ENCODE results near the gene TMEM263. TPM values are rescaled to one million over a fixed set of nuclear protein-coding genes. Genes with fewer than 3 reads are reported as not detected.
A peak's percentile ranks its signal among the peaks of the same experiment; 100 is the strongest.

TMEM263 gene
- 28.0 TPM for polyA plus RNA-seq (2012; ENCODE audit: insufficient read length, low read depth)

DNA sequence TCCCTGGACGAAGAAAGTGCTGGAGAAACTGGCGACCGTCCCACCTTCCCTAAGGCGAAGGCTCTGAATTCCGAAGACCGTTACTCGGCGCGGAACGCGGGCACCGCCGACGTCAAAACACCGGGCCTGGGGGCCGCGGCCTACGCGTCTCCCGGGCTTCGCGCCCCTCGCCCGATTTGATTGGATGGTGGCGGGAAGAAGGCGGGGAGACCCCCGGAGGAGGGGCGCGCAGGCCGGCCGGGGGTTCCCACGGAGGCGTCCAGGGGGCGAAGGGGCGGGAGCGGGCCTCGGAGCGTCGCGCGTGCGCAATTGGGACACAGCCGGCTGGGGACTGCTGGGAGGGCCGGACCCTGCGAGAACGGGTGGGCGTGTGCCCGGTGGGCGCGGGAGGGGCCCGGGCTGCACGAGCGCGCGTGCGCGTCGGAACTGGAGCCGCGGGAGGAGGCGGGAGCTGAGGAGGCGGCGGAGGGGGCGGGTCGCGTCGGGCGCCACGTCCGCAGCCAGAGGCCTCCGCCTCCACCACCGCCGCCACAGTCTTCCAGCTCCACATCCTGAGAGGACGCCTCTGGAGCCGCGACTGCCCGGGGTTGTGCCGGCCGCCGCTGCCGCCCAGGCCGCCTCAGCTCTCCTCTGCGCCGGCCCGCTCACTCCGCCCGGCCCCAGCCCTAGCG, at the start of gene TMEM263:
Gene TMEM263 (plus strand): TSS at position 531 of the 671 bp plus-strand sequence. CDS start 11,210 bp downstream, outside the sequence.
- TF ChIP-seq TAF1 (IDR thresholded peaks at IDR 0.05; ENCODE audit: borderline replicate concordance, insufficient read depth, low read length) (peak; percentile 88), FOXP2 (optimal IDR thresholded peaks at IDR 0.05; ENCODE audit: borderline replicate concordance, extremely low read depth, extremely low read length, insufficient read depth) (no peak), POLR2AphosphoS5 (IDR thresholded peaks at IDR 0.05; ENCODE audit: low read depth, low read length) (peak; percentile 94), SIN3A (IDR thresholded peaks at IDR 0.05; ENCODE audit: borderline replicate concordance, insufficient read depth, low read length) (0 out of 2 replicates have a peak, but pooled peaks have one; percentile 28)
- TF ChIP-seq, protein P1, sequence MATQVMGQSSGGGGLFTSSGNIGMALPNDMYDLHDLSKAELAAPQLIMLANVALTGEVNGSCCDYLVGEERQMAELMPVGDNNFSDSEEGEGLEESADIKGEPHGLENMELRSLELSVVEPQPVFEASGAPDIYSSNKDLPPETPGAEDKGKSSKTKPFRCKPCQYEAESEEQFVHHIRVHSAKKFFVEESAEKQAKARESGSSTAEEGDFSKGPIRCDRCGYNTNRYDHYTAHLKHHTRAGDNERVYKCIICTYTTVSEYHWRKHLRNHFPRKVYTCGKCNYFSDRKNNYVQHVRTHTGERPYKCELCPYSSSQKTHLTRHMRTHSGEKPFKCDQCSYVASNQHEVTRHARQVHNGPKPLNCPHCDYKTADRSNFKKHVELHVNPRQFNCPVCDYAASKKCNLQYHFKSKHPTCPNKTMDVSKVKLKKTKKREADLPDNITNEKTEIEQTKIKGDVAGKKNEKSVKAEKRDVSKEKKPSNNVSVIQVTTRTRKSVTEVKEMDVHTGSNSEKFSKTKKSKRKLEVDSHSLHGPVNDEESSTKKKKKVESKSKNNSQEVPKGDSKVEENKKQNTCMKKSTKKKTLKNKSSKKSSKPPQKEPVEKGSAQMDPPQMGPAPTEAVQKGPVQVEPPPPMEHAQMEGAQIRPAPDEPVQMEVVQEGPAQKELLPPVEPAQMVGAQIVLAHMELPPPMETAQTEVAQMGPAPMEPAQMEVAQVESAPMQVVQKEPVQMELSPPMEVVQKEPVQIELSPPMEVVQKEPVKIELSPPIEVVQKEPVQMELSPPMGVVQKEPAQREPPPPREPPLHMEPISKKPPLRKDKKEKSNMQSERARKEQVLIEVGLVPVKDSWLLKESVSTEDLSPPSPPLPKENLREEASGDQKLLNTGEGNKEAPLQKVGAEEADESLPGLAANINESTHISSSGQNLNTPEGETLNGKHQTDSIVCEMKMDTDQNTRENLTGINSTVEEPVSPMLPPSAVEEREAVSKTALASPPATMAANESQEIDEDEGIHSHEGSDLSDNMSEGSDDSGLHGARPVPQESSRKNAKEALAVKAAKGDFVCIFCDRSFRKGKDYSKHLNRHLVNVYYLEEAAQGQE (IDR thresholded peaks at IDR 0.05; ENCODE audit: insufficient read depth in 1 of 2, low read depth in 2 of 2, low read length in 2 of 2) = no peak

DNA sequence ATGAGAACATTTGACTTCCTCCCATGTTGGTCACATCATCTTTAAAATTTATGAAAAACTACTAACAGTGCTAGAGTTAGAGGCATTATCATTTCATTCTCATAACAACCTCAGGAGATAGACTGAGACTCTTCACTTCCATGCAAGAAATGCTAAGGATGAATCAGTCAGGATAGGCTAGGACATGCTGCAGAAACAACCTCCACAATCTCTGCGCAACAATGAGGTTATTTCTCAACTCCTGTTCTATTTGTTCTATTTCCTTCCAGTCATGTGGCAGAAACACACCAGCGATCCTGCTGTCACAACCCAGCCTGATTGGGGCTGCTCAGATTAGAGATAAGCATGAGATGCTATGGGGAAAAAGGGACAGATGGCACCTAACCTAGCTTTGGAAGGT, 49.0 kb upstream of the TMEM263 start:
- TF ChIP-seq FOXP2 (optimal IDR thresholded peaks at IDR 0.05; ENCODE audit: borderline replicate concordance, extremely low read depth, extremely low read length, insufficient read depth) = no peak

DNA sequence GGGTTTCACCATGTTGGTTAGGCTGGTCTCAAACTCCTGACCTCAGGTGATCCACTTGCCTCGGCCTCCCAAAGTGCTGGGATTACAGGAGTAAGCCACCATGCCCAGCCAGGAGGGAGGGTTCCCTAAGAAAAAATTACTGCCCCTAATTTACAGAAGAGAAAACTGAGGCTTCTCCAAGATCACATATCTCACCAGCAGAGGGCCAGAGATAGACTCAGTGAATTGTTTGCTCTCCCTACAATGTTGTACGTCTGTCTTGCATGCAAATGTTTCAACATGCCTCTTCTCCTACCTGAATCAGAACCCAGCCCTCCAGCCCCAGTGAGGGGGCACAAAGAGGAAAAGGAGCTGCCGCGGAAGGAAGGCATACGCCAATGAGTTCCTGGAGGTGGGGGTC, 48.3 kb upstream of the TMEM263 start:
- TF ChIP-seq FOXP2 (optimal IDR thresholded peaks at IDR 0.05; ENCODE audit: borderline replicate concordance, extremely low read depth, extremely low read length, insufficient read depth) (no peak), POLR2AphosphoS5 (IDR thresholded peaks at IDR 0.05; ENCODE audit: low read depth, low read length) (no peak), SIN3A (IDR thresholded peaks at IDR 0.05; ENCODE audit: borderline replicate concordance, insufficient read depth, low read length) (no peak)
- TF ChIP-seq, protein P1 (IDR thresholded peaks at IDR 0.05; ENCODE audit: insufficient read depth in 1 of 2, low read depth in 2 of 2, low read length in 2 of 2) = no peak

DNA sequence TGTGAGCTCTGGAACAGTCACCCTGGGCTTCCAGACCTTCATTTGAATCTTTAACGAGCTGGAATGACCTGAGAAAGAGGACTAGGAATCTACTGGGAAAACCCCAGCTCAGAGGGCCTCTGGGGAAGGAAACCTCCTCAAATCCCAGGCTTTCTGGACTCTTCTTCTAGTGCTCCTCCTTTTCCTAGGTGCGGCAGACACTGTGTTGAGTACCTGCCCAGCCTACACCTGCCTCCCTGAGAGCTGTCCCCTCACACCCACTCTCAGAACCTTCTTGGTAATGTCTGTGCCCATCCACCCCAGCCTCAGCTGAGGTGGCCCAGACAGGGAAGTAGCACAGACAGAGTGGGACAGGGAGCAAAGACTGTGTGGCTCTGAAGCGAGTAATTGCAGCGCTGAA, 47.9 kb upstream of the TMEM263 start:
- TF ChIP-seq TAF1 (IDR thresholded peaks at IDR 0.05; ENCODE audit: borderline replicate concordance, insufficient read depth, low read length) = no peak

DNA sequence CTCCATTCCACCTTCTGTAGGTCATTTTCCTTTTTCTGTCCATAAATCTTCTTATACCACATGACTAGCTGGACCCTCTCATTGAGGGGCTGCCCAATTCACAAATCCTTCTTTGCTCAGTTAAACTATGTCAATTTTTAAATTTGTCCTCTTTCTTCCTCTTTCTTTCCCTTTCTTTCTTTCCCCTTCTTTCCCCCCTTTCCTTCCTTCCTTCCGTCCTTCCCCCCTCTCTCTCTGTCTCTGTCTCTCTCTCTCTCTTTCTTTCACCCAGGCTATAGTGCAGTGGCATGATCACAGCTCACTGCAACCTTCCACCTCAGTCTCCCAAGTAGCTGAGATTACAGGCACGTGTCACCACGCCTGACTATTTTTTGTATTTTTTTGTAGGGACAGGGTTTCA, 47.1 kb upstream of the TMEM263 start:
- TF ChIP-seq FOXP2 (optimal IDR thresholded peaks at IDR 0.05; ENCODE audit: borderline replicate concordance, extremely low read depth, extremely low read length, insufficient read depth) = no peak
- TF ChIP-seq TAF1 (IDR thresholded peaks at IDR 0.05; ENCODE audit: borderline replicate concordance, insufficient read depth, low read length) = no peak

DNA sequence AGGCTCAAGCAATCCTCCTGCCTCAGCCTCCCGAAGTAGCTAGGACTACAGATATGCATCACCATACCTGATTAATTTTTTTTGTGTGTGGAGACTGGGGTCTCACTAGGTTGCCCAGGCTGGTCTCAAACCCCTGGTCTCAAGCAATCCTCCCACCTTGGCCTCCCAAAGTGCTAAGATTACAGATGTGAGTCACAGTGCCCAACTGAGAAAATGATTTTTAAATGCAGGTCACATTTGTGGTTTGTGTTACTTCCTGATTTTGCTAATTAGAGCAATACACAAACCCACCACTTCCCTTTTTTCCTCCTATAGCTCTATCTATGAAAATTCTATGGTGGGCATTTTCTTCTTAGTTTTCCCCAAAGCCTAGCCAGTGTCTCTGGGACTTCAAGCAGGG, 45.5 kb upstream of the TMEM263 start:
- TF ChIP-seq POLR2AphosphoS5 (IDR thresholded peaks at IDR 0.05; ENCODE audit: low read depth, low read length) = no peak
- no peak for TF ChIP-seq SIN3A (IDR thresholded peaks at IDR 0.05; ENCODE audit: borderline replicate concordance, insufficient read depth, low read length)
- TF ChIP-seq, protein P1 (IDR thresholded peaks at IDR 0.05; ENCODE audit: insufficient read depth in 1 of 2, low read depth in 2 of 2, low read length in 2 of 2) = no peak
- TF ChIP-seq FOXP2 (optimal IDR thresholded peaks at IDR 0.05; ENCODE audit: borderline replicate concordance, extremely low read depth, extremely low read length, insufficient read depth) = no peak
- no peak for TF ChIP-seq TAF1 (IDR thresholded peaks at IDR 0.05; ENCODE audit: borderline replicate concordance, insufficient read depth, low read length)

DNA sequence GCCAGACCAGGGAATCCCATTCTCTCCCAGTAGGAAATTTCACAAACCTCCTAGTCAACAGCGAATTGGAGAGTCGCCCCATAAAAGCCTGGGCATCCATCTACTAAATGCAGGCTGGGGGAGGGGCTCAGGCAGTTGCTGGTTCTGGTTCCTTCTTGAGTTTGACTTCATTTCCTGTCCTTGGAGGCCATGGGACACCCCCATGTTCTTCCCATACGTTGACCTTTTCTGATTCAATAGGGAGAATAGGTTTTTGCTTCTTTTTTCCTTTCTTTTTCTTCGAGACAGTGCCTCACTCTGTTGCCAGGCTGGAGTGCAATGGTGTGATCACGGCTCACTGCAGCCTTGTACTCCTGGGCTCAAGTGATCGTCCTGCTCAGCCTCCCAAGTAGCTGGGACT, 44.1 kb upstream of the TMEM263 start:
- no peak for TF ChIP-seq TAF1 (IDR thresholded peaks at IDR 0.05; ENCODE audit: borderline replicate concordance, insufficient read depth, low read length)
- TF ChIP-seq SIN3A (IDR thresholded peaks at IDR 0.05; ENCODE audit: borderline replicate concordance, insufficient read depth, low read length) = no peak
- TF ChIP-seq POLR2AphosphoS5 (IDR thresholded peaks at IDR 0.05; ENCODE audit: low read depth, low read length) = no peak
- TF ChIP-seq FOXP2 (optimal IDR thresholded peaks at IDR 0.05; ENCODE audit: borderline replicate concordance, extremely low read depth, extremely low read length, insufficient read depth) = no peak
- TF ChIP-seq, protein P1 (IDR thresholded peaks at IDR 0.05; ENCODE audit: insufficient read depth in 1 of 2, low read depth in 2 of 2, low read length in 2 of 2) = no peak
